ENCODE data around the gene DPH2.

DNA sequence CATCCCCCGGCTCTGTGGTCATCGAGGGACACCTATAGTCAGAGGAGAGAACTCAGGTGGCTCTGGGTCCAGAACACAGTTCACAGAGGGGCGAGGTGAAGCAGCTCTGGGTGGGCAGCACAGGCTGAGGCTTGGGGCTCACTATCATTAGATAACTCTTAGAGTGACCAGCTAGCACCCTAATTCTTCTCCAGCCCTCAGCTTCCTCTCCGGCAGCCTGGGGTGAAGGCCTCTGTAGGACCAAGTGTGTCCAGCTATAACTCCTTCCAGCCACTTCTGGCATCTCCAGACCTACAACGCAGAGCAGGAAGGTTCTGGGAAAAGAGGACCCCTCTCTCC lies 34.9 kb upstream of the DPH2 start:
- TF ChIP-seq EZH2 (IDR thresholded peaks at IDR 0.05; ENCODE audit: borderline replicate concordance, low read length): no peak
- TF ChIP-seq, protein P1, sequence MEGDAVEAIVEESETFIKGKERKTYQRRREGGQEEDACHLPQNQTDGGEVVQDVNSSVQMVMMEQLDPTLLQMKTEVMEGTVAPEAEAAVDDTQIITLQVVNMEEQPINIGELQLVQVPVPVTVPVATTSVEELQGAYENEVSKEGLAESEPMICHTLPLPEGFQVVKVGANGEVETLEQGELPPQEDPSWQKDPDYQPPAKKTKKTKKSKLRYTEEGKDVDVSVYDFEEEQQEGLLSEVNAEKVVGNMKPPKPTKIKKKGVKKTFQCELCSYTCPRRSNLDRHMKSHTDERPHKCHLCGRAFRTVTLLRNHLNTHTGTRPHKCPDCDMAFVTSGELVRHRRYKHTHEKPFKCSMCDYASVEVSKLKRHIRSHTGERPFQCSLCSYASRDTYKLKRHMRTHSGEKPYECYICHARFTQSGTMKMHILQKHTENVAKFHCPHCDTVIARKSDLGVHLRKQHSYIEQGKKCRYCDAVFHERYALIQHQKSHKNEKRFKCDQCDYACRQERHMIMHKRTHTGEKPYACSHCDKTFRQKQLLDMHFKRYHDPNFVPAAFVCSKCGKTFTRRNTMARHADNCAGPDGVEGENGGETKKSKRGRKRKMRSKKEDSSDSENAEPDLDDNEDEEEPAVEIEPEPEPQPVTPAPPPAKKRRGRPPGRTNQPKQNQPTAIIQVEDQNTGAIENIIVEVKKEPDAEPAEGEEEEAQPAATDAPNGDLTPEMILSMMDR (conservative IDR thresholded peaks at IDR 0.05 in 1 of 2, IDR thresholded peaks at IDR 0.05 in 1 of 2; ENCODE audit: extremely low read depth in 1 of 2, insufficient read depth in 1 of 2, low read depth in 1 of 2, low read length in 2 of 2): no peak

Measured in mammary epithelial cell (primary cell).